ENCODE results near the gene RRP1.

DNA sequence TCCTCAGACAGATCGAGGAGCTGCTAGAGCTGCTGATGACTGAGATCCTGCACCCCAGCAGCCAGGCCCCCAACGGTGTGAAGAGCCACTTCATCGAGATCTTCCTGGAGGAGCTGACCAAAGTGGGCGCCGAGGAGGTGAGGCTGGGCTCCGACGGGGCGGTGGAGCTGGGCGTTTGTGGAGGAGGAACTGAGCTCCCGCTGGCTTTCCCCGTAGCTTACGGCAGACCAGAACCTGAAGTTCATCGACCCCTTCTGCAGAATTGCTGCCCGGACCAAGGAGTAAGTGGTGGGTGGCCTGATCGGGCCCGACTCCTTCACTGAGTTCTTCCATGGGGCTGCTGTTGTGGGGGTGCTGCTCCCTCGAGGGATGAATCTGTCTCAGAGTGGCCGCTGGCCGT, 8.0 kb downstream of the RRP1 start:
- TF ChIP-seq POLR2A (IDR thresholded peaks at IDR 0.05) (no peak), POLR2AphosphoS5 (IDR thresholded peaks at IDR 0.05; ENCODE audit: insufficient read depth in 1 of 2, low read depth in 1 of 2) (no peak)
- TF ChIP-seq, protein P1, sequence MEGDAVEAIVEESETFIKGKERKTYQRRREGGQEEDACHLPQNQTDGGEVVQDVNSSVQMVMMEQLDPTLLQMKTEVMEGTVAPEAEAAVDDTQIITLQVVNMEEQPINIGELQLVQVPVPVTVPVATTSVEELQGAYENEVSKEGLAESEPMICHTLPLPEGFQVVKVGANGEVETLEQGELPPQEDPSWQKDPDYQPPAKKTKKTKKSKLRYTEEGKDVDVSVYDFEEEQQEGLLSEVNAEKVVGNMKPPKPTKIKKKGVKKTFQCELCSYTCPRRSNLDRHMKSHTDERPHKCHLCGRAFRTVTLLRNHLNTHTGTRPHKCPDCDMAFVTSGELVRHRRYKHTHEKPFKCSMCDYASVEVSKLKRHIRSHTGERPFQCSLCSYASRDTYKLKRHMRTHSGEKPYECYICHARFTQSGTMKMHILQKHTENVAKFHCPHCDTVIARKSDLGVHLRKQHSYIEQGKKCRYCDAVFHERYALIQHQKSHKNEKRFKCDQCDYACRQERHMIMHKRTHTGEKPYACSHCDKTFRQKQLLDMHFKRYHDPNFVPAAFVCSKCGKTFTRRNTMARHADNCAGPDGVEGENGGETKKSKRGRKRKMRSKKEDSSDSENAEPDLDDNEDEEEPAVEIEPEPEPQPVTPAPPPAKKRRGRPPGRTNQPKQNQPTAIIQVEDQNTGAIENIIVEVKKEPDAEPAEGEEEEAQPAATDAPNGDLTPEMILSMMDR (IDR thresholded peaks at IDR 0.05), result no peak

Measured in vagina (tissue), 2 donors.